ENCODE results near the gene LBP.
"Not testable (repeated sequence)": the region's sequence is repeated elsewhere in the genome, so short reads cannot be mapped to it uniquely, and the experiment has no call there.

The LBP gene, protein sequence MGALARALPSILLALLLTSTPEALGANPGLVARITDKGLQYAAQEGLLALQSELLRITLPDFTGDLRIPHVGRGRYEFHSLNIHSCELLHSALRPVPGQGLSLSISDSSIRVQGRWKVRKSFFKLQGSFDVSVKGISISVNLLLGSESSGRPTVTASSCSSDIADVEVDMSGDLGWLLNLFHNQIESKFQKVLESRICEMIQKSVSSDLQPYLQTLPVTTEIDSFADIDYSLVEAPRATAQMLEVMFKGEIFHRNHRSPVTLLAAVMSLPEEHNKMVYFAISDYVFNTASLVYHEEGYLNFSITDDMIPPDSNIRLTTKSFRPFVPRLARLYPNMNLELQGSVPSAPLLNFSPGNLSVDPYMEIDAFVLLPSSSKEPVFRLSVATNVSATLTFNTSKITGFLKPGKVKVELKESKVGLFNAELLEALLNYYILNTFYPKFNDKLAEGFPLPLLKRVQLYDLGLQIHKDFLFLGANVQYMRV

DNA sequence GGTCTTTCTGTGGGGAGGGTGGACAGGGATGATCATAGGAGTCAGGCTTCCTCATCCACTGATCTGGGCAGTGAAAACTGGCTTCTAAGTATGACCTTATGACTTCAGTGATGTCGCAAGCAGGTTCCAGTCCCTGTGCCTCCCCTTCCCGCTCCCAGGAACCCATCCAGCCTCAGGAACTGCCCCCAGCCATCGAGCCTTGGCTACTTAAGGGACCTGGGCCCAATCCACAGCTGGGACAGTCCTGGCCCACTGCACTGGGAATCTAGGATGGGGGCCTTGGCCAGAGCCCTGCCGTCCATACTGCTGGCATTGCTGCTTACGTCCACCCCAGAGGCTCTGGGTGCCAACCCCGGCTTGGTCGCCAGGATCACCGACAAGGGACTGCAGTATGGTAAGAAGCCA lies at the start of gene LBP:
Gene LBP, plus strand, starts transcription at position 236 of the 405 bp plus-strand sequence. Its CDS starts 35 bp downstream, at position 271.
- no peak for DNase-seq

DNA sequence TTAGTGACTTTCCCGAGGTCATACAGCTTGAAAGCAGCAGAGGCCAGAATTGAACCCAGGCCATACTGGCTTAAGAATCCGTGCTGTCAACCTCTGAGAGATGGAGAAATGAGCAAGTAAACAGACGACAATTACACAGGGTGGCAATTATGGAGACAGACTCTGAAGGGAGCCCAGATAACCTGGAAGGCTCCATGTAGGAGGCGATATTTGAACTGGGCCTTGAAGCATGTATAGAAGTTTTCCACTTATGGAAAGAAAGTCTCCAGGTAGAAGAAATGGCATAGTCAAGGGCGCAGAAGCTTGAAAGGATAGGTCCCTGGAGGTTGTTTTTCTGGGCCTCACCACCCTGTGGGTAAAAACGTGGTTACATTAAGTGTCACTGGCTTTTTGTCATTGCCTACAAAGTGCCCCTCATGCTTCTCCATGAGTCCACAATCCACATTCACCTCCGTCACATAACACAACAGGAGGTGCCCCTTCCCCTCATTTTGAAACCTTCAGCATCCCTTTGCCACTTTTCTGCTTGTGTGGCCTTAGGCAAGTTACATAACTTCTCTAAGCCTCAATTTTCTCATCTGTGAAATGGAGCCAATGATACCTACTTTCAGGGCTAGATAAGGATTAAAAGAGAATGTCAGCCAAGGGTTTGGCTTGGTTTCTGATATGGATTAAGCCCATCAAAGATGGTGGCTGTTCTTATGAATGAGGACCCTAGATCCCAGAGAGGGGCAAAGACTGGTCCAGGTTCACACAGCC lies 48.2 kb upstream of the LBP start:
- DNase-seq, result no peak

DNA sequence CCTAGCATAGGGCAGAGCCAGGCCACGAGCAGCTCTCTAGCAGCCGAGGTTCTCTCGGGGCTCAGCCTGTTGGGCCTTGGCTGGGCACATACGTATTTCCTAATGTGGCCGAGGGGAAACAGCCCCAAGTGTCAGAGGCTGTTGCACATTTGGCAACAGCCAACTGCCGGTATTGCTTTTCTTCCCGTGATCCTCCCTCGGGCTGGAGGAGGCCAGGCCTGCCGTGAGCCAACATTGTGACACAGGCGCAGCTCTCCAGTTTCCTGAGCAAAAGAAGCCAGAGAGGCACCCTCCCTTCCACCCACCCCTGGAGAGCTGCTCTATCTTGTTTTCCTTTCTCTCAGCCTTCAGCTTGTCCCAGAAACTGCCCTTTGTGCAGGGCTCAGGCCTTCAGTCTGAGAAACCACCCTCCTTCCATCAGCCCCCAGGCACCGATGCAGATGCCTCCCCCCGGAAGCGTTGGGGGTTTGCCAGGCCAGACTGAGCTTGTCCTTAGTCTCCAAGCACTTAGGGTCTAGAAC lies 47.5 kb upstream of the LBP start:
- no peak for DNase-seq

DNA sequence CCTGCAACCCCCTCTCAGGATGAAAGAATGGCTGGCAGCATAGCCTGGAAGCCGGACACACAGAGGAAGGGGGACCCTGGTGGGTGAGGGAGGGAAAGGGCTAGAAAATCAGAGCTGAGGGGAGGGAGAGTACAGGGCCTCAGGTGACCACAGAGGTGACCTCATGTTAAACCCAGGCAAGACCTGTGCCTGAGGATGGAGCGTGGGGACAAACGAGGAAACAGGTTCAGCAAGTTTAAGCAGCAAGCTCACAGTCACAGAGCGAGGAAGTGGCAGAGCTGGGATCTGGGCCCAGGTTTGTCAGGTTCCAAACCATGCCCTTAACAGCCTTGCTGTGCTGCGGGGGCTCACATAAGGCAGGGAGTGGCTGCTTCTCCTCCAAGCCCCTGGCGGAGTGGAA lies 46.3 kb upstream of the LBP start:
- no peak for DNase-seq

DNA sequence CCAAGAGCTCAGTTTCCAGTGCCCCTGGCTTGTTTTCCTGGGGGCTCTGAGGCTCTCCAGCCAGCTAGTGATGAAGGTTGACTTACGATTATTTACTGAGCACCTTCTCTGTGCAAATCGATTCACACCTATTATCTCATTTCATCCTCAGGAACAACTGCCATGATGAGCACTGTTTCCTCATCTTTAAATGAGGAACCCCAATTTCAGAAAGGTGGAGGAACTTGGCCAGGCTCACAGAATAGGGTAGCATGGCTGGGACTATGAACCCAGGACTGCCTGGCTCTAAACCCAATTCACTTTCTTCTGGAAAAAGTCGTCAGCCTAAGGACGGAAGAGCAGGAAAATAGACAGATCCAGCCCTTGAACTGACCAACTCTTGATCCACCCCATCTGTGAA lies 45.8 kb upstream of the LBP start:
- no peak for DNase-seq

DNA sequence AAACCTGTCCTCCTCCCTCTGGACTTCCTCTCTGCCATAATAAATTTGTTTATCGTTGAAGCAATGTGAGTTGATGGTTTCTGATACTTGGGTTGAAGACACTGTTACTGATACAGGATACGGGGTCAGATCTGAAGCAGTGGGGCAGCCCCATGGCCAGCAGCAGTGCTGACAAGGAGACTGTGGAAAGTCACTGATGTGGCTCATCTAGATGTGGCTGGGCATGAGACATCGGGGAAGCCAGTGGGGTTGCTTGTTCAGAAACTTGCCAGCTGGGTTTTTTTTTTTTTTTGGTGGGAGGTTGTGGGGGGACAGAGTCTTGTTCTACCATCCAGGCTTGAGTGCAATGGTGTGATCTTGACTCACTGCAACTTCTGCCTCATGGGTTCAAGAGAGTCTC lies 45.0 kb upstream of the LBP start:
- DNase-seq, result no peak

DNA sequence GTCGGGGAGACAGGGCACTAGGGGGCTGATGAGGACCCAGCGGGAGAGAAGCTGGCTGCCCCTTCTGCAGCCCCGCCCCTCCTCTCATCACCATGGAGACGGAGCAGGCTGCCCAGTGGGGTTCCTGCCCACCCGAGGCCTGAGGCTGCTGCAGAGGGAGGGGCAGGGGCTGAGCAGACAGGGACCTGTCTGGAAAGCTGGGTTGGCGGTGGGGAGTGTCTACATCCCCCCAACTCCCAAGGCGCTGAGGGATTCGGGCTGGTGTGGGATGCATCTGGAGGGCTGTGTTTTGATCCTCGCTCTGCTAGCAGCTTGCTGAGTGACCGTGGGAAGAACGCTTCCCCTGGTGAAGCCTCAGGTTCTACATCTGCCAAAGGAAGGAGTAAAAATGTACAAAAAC lies 43.5 kb upstream of the LBP start:
- no peak for DNase-seq

DNA sequence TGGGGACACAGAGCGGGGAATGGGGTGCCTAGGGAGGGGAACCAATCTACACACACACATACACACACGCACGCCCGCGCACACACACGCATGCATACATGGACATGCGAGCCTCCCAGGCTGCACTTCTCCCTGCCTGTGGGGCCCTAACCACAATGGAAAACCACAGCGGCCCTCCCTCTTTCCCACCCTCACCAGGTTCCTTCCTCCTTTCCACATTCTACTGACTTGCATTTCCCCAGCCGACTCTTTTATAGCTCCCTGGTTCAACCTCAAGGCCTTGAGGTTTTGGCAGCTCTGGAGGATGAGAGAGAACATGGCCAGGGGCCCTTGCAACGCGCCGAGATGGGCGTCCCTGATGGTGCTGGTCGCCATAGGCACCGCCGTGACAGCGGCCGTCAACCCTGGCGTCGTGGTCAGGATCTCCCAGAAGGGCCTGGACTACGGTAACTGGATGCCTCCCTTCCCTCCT lies 42.3 kb upstream of the LBP start, which contains the start of gene BPI:
Gene BPI, plus strand, starts transcription at position 249 of the 472 bp plus-strand sequence. Its CDS starts 68 bp downstream, at position 317.
- DNase-seq, result no peak

DNA sequence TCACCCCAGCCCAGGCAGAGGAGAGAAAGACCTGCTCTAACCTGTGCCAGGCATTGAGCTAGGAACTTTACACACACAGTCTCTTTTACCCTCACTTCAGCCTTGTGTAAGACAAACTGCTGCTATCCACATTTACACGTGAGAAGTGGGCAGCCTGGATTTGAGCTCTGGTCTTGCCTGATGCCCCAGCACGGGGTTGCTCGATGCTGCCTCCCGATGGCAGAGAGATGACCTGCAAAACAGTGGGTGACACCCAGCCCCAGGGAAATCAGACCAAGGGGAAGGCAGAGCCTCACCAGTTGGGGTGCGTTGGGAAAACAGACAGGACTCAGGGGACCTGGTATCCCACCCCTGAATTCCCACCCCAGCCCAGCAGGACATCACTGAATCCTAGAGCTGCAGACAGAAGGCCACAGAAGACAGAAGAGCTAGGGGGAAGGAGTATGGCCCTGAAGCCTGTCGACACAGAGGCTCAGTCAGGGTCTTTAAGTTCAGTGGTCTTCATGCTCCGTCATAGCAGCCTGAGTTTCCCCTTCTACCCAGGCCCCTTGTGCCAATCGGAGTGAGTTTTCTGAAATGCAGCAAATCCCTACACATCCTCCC lies 41.3 kb upstream of the LBP start:
- DNase-seq, result no peak

DNA sequence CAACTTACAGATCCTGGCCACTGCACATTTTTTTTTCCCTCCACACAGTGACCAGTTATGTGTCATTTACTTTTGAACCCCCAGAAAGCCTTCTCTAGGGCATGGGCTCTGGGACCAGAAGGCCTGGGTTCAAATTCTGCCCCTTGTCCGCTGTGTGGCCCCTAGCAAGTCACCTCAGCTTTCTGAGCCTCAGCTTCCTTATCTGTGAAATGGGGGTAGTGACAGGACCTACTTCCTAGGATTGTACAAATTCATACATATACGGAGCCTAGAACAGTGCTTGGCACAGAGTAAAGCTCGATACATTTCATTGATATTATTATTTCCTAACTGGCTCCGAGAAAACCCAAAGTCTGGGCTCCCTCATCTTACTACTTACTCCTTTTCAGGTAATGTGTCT lies 40.7 kb upstream of the LBP start:
- DNase-seq, result no peak

DNA sequence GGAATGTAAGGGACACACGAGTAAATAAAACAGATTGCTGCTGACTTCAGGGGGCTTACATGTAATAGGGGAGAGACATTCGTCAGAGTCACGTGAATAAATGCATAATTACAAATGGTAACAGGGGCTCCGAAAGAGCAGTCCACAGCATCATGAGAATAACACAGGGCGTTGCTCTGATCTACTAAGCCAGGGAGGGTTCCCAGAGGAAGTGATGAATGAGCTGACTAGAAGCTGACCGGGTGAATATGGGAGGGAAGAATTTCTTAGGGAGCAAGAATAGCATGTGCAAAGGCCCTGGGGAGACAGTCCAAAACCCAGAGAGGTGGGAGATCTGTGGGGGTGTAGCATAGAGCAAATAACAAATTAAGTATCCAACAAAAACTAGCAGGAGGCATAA lies 39.9 kb upstream of the LBP start:
- no peak for DNase-seq

DNA sequence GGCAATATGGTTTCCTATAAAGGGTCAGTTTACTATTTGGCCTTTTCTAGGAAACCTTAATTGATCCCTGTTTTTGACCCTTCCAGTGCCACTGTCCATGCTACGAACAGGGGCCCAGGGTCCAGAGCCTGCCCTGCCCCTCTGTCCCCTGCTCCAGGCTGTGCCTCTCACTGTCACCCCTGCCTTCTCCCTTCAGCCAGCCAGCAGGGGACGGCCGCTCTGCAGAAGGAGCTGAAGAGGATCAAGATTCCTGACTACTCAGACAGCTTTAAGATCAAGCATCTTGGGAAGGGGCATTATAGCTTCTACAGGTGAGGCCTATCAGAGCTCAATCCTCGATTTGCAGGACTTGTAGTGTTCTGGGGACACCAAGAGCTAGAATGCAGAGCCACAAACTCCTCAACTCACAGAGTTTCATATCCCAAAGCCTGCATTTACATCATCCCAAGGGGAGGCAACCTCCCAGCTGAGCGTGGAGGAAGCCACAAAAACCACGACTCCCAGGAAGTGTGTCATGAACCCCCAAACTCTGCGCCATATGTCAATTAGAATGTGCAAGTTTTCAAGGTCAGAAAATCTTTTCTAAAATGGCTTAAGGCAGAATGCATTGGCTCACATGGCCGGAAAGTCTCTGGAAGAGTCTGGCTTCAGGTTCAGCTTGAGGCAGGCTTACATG lies 38.8 kb upstream of the LBP start:
- DNase-seq, result no peak

DNA sequence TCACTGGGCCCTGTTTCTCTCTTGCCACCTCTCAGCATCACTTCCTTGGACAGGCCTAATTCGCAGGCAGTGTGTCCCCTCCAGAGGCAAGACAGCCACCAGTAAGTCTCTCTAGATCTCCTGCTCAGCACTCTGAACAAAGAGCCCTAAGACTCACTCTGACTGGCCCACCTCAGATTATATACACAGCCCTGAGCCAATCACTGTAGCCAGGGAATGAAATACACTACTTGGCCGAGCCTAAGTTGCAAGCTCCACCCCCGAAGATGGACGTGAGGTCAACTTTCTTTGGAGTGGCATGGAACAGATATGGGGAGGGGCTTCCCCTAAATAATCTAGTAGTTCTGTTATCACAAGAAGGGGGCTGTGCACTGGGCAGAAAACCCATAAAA lies 38.2 kb upstream of the LBP start:
- no peak for DNase-seq

DNA sequence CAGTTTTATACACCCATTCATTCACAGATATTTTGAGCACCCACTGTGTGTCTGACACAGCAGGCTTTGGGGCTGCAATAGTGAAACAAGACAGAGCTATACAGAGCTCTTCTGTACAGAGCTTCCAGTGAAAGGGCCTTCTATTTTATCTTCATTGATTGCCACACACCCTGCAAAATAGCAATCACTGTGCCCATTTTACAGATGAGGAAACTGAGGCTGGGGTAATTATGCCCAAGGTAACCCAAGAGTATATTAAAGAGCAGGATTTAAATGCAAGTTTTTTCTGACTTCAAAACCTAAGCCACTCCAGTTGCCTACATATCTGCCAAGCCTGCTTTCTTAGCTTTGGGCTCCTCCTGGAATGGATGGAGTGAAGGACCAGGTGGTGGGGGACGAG lies 37.8 kb upstream of the LBP start:
- no peak for DNase-seq

DNA sequence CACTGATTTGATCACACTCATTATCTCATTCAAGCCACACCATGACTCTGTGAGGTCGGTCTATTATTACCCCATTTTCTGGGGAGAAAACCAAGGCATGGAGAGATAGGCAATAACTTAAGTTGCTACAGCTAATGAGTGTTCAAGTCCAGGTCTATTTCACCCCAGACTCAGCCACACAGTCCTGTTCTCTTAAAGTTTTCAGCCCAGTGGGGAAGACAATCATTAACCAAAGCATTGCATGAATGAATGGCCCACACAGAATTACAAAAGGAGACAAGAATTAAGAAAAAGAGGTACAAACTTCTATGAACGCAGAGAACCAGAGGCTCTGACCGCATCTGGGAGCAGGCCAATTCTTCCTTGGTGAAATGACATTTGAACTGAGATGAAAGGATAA lies 35.2 kb upstream of the LBP start:
- DNase-seq, result no peak

DNA sequence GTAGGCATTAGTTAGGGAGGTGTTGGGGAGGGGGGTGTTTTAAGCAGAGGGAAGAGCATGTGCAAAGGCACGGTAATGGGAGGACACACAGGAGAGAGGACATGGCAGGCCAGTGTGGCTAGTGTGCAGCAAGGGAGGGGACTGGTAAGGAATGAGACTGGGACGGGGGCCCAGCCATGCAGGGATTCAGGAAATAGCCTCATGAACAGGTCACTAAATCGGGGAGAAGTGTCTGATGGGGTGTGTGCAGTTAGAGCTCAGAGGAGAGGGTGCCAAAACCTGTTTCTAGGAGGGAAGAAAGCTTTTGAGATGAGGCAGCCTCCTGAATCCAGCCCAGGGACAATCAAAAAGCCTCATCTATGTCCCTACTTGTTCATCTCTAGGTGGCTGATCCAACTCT lies 34.8 kb upstream of the LBP start:
- no peak for DNase-seq

DNA sequence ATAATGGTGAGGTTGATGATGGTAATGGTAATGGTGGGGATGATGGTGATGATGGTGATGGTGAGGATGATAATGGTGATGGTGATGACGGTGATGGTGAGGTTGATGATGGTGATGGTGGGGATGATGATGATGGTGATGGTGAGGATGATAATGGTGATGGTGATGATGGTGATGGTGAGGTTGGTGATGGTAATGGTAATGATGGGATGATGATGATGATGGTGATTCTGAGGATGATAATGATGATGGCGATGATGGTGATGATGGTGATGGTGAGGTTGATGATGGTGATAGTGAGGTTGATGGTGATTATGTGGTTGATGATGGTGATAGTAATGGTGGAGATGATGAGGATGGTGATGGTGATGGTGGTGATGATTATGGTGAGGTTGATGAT lies 32.6 kb upstream of the LBP start:
- no peak for DNase-seq

DNA sequence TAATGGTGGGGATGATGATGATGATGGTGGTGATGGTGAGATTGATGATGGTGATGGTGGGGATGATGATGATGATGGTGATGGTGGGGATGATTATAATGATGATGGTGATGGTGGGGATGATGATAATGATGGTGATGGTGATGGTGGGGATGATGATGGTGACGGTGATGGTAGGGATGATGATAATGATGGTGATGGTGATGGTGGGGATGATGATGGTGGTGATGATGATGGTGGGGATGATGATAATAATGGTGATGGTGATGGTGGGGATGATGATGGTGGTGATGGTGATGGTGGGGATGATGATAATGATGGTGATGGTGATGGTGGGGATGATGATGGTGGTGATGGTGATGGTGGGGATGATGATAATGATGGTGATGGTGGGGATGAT lies 31.9 kb upstream of the LBP start:
- not testable (repeated sequence) for DNase-seq

DNA sequence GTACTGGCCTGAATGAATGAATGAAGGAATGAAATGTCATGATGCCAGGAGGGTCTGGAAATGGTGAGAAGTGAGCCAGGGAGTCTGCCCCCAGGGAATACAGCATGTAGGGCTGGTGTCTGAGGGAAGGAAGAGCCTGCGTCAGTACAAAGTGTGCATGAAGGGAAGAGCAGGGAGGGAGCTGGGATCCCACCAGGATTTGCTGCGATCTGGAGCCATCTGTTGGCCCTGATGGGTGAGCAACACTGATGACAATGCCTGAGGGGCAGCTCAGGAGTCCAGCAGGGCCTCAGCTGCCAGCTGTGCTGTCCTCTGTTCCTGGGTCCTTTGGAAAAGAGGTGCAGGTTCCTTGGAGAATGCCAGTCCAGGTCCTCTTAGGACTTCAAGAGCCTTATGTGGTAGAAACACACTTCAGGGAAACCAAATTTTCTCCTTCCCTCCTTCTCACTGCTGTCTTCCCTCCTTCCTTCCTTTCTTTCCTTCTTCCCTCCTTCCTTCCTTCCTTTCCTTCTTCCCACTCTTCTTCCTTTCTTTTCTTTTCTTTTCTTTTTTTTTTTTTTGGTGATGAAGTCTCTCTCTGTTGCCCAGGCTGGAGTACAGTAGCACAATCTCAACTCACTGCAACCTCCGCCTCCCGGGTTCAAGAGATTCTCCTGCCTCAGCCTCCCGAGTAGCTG lies 30.9 kb upstream of the LBP start:
- no peak for DNase-seq

DNA sequence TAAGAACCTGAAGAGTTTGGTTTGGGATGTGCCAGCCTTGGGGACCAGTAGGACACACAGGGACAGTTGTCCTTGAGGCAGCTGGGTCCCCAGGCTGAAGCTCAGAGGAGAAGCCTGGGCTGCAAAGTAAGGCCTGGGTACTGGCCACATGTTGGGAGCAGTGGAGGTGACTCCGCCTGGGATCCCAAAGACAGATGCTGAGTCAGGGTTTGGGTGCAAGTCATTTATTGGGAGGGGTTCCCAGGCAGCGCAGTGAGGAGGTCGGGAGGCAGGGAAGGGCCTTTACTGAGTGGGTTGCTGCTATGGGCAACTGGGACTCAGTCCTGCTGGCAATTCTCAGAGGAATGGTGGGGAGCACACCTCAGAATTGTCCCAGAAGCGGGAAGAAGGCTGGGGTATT lies 29.9 kb upstream of the LBP start:
- DNase-seq, result no peak

DNA sequence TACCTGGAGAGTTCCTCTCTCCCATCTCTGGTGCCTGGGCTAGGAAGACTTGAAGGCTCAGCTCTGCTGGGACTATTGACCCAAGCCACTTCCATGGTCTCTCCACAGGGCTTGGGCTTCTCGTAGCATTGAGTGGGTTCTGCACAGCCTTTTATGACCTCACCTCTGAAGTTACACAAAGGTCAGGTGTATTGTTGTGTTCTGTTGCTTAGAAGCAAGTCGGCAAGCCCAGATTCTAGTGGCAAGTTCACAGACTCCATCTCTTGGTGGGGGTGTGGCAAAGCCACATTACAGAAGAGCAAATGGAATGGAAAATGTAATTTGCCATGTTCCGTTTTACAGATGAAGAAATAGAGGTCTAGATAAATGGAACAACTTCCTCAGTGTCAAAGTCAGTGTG lies 28.9 kb upstream of the LBP start:
- DNase-seq, result no peak

DNA sequence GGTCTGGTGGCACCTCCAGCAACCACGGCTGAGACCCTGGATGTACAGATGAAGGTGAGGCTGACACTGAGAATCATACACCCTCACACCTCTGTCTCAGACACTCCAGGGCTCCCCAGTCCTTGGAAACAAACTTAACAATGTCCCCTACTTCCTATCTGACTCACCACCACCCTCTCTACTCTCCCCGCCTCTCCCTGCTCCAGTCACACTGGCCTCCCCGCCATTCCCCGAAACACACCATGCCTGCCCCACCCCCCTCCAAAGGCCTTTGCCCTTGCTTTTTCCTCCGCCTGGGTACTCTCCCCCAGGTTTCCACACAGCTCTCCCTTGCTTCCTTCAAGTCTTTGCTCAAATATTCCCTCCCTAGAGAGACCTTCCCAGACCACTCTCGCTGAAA lies 26.1 kb upstream of the LBP start:
- no peak for DNase-seq

All from NCI-H2171 (cell line).